ENCODE measurements around the gene APP. TPM values are rescaled to one million over a fixed set of nuclear protein-coding genes. Genes with fewer than 3 reads are reported as not detected.

APP gene
- total RNA-seq, 2 experiments from 2014 or later: 0.55 TPM; not detected in 1

DNA sequence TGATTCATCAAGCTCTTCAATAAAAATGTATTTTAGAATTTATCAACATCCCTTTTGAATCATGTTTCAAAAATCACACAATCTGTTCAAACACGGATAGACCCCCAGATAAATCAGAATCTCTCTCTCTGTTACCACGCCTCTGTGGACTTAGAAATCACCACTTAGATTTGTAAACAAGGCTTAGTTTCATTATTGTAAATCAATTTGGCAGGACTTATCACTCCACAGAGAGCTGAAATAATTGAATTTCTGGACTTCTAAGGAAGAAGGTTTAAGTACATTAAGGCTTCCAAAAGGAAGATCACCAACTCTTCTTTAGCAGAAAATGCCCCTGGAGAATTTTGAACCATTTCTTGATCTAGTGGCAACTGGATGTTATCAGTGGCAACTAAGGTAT lies 100.4 kb downstream of the APP start:
- no peaks in the 10 kb centered on the region for H3K9me2 ChIP-seq (ENCODE audit: insufficient read depth, low read length)
- CTCF ChIA-PET (ENCODE audit: unreplicated experiment): no interaction called here
- no peaks in the 10 kb centered on the region for H3K36me3 ChIP-seq (ENCODE audit: insufficient read depth, low read length)
- no peak for DNase-seq (ENCODE audit: low spot score)
- no TSS peak for BruUV-seq (replicated peaks)
- H3K9me3 ChIP-seq (ENCODE audit: low read length): no peaks in the 10 kb centered on the region
- H3K79me2 ChIP-seq (ENCODE audit: insufficient read depth, low read depth, low read length): no peaks in the 10 kb centered on the region
- intact Hi-C loops (cut with micrococcal nuclease; ENCODE audit: unreplicated experiment): no loop called here
- H4K20me1 ChIP-seq (ENCODE audit: insufficient read depth, low read length): no peaks in the 10 kb centered on the region
- H3K4me1 ChIP-seq (ENCODE audit: insufficient read depth, low read length, poor library complexity, severe bottlenecking): peaks cover 18% of the 10 kb centered on the region
- POLR2A ChIA-PET: interaction anchor here (1.7 kb wide), 1 partner anchor 35 kb away, joined by 10 read pairs; no protein-coding TSS in a partner anchor
- TF ChIP-seq, protein P1, sequence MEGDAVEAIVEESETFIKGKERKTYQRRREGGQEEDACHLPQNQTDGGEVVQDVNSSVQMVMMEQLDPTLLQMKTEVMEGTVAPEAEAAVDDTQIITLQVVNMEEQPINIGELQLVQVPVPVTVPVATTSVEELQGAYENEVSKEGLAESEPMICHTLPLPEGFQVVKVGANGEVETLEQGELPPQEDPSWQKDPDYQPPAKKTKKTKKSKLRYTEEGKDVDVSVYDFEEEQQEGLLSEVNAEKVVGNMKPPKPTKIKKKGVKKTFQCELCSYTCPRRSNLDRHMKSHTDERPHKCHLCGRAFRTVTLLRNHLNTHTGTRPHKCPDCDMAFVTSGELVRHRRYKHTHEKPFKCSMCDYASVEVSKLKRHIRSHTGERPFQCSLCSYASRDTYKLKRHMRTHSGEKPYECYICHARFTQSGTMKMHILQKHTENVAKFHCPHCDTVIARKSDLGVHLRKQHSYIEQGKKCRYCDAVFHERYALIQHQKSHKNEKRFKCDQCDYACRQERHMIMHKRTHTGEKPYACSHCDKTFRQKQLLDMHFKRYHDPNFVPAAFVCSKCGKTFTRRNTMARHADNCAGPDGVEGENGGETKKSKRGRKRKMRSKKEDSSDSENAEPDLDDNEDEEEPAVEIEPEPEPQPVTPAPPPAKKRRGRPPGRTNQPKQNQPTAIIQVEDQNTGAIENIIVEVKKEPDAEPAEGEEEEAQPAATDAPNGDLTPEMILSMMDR (conservative IDR thresholded peaks at IDR 0.05; ENCODE audit: low read length): no peak
- no peak for TF ChIP-seq EZH2phosphoT487 (IDR thresholded peaks at IDR 0.05; ENCODE audit: borderline replicate concordance, low read depth, low read length)
- no peak overlapping the region for H3K4me3 ChIP-seq (ENCODE audit: low read depth, low read length, poor library complexity, severe bottlenecking)
- 0 out of 2 replicates have a peak overlapping the region, but pooled peaks have one; percentile 58 for H3K4me2 ChIP-seq (ENCODE audit: low read length)
- H3K27ac ChIP-seq (ENCODE audit: low read depth, low read length, poor library complexity, severe bottlenecking): no peak overlapping the region
- peak overlapping the region; percentile 88 for H2AFZ ChIP-seq (ENCODE audit: low read length)

DNA sequence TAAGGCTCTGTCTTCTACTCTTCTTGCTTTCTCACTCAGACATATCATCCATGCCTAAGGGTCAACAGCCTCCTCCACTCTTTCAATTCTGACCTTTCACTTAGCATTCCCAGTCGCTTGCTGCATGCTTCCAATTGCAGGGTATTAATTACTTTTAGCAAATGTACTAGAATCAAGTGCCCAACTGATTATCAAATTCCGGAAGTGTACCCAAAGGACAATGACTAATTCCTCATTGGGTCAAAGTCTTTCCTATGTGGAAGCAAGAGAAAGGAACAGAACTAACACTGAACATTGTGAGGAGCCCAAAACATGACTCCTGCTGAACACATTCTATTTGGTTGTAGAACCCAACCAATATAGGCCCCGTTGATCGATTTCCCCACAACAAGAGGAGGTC lies 101.8 kb downstream of the APP start:
- BruUV-seq (replicated peaks): no TSS peak

More for the DNA sequence above, 101.8 kb downstream of the APP start:
- H4K20me1 ChIP-seq (ENCODE audit: insufficient read depth, low read length): no peaks in the 10 kb centered on the region
- H2AFZ ChIP-seq (ENCODE audit: low read length): no peak overlapping the region
- ChIA-PET POLR2A (interaction anchor here (0.7 kb wide), 1 partner anchor 89 kb away, joined by 5 read pairs; no protein-coding TSS in a partner anchor), CTCF (ENCODE audit: unreplicated experiment) (no interaction called here)
- no peak overlapping the region for H3K4me3 ChIP-seq (ENCODE audit: low read depth, low read length, poor library complexity, severe bottlenecking)
- H3K79me2 ChIP-seq (ENCODE audit: insufficient read depth, low read depth, low read length): no peaks in the 10 kb centered on the region
- no peaks in the 10 kb centered on the region for H3K9me3 ChIP-seq (ENCODE audit: low read length)
- TF ChIP-seq EZH2phosphoT487 (IDR thresholded peaks at IDR 0.05; ENCODE audit: borderline replicate concordance, low read depth, low read length): no peak
- TF ChIP-seq, protein P1 (conservative IDR thresholded peaks at IDR 0.05; ENCODE audit: low read length): no peak
- H3K9me2 ChIP-seq (ENCODE audit: insufficient read depth, low read length): no peaks in the 10 kb centered on the region
- no peaks in the 10 kb centered on the region for H3K36me3 ChIP-seq (ENCODE audit: insufficient read depth, low read length)
- H3K4me1 ChIP-seq (ENCODE audit: insufficient read depth, low read length, poor library complexity, severe bottlenecking): peaks cover 18% of the 10 kb centered on the region
- intact Hi-C loops (cut with micrococcal nuclease; ENCODE audit: unreplicated experiment): no loop called here
- DNase-seq (ENCODE audit: low spot score): no peak
- H3K4me2 ChIP-seq (ENCODE audit: low read length): no peak overlapping the region
- no peak overlapping the region for H3K27ac ChIP-seq (ENCODE audit: low read depth, low read length, poor library complexity, severe bottlenecking)
